Left ventricle myocardium inferior (tissue), 1 donor: ENCODE data around the gene TGM2. TPM values are rescaled to one million over a fixed set of nuclear protein-coding genes. Genes with fewer than 3 reads are reported as not detected.

Experiments used
- DNase-seq: peaks from one replicate; pipeline ENCODE4 v3.0.0-alpha.2; 2020
- H3K27ac ChIP-seq: fragments of 200-600 bp; replicated peaks from 2 replicates; pipeline ENCODE4 v1.8.0; 2021
- H3K27me3 ChIP-seq: fragments of 200-600 bp; 2 replicates; pipeline ENCODE4 v1.8.0; 2021; ENCODE audit warnings: low read depth
- H3K36me3 ChIP-seq: fragments of 200-600 bp; 2 replicates; pipeline ENCODE4 v1.8.0; 2021
- H3K4me1 ChIP-seq: fragments of 200-600 bp; 2 replicates; pipeline ENCODE4 v1.8.0; 2021
- H3K4me3 ChIP-seq: fragments of 200-600 bp; 2 replicates; pipeline ENCODE4 v1.8.0; 2021; ENCODE audit warnings: mild to moderate bottlenecking, moderate library complexity
- H3K9me3 ChIP-seq: fragments of 200-600 bp; replicated peaks from 2 replicates; pipeline ENCODE4 v1.8.0; 2021
- CTCF ChIP-seq: fragments of 200-600 bp; IDR thresholded peaks from 2 replicates; pipeline ENCODE4 v1.8.0; 2021; ENCODE audit warnings: antibody characterized with exemption, mild to moderate bottlenecking, borderline replicate concordance
- intact Hi-C: fragments of 100-400 bp; cut with micrococcal nuclease; formaldehyde crosslinking; loops from one replicate; pipeline ENCODE4 v1.11.0; 2022
- total RNA-seq: library from RNA; stranded (reverse); fragmentation: NEBNext Ultra II Directional; extraction: Animal tissue kit (Norgen Biotek cat#: 25700); gene quantifications from one replicate; pipeline ENCODE4 v1.2.1, GENCODE V29; 2021
- donor health status: DM: no; HTN: yes; CAD: no; lungs with severe emphysema.

The TGM2 gene
- total RNA-seq, 1 donor from 2014 or later = 846 TPM

- Histone ChIP-seq H3K4me1 (peaks cover 72% of the 10 kb centered on the region), H3K36me3 (peaks cover 86% of the 10 kb centered on the region), H3K9me3 (no peaks in the 10 kb centered on the region), H3K27me3 (no peaks in the 10 kb centered on the region), H3K4me3 (no peak overlapping the region), H3K27ac (peak overlapping the region; percentile 93)
- no peak for DNase-seq
- intact Hi-C loops = no loop called here
- TF ChIP-seq CTCF = no peak
Measured at GRCh38 chr20:38150335-38151170, 14.5 kb downstream of the TGM2 start.

GRCh38 chr20:38148328-38149102 lies 16.6 kb downstream of the TGM2 start:
- H3K36me3 ChIP-seq = peaks cover 78% of the 10 kb centered on the region
- H3K9me3 ChIP-seq = no peaks in the 10 kb centered on the region
- TF ChIP-seq CTCF = no peak
- DNase-seq = peak; percentile 7
- intact Hi-C loops = no loop called here
- peaks cover 72% of the 10 kb centered on the region for H3K4me1 ChIP-seq
- H3K4me3 ChIP-seq = no peak overlapping the region
- H3K27ac ChIP-seq = peak overlapping the region; percentile 43
- H3K27me3 ChIP-seq = no peaks in the 10 kb centered on the region

DNA sequence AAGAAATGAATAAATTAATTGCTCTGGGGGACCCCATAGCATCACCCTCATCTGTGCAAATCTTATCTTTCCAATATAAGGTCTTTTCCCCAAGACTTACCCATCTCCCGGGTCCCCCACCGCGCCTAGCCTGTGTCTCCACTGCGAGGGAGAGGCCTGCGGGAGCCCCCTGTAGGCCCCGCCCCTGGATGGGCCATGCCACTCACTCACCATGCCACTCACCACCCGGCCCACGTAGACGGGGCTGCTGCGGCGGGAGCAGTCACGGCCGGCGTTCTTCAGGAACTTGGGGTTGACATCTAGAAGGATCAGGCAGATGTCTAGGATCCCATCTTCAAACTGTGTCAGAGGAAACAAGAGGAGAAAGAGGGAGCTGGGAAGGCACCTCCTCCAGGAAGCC lies 17.3 kb downstream of the TGM2 start:
- H3K4me3 ChIP-seq = no peak overlapping the region
- intact Hi-C loops = no loop called here
- H3K9me3 ChIP-seq = no peaks in the 10 kb centered on the region
- peaks cover 80% of the 10 kb centered on the region for H3K36me3 ChIP-seq
- DNase-seq = no peak
- no peak for TF ChIP-seq CTCF
- no peaks in the 10 kb centered on the region for H3K27me3 ChIP-seq
- H3K27ac ChIP-seq = peak overlapping the region; percentile 43
- peaks cover 72% of the 10 kb centered on the region for H3K4me1 ChIP-seq

DNA sequence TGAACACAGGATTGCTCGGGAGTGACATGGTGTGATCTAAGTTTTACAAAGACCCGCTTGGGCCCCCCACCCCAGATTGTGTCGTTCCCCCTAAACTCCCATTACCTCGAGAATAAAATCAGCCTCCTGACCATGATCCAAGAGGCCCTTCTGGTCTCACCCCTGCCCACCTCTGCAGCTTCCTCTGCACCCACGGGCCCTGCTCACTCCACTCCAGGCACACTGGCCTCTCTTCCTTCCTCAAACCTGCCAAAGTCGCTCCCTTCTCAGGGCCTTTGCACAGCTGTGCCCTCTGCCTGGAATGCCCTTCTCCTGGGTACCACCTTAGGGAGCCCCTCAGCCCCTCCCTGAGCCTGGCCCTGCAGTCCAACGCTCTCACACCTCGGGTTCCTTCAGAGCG lies 17.9 kb downstream of the TGM2 start:
- H3K4me3 ChIP-seq = no peak overlapping the region
- no peak for TF ChIP-seq CTCF
- H3K36me3 ChIP-seq = peaks cover 85% of the 10 kb centered on the region
- H3K9me3 ChIP-seq = no peaks in the 10 kb centered on the region
- H3K27ac ChIP-seq = peak overlapping the region; percentile 43
- no peak for DNase-seq
- intact Hi-C loops = no loop called here
- H3K4me1 ChIP-seq = peaks cover 72% of the 10 kb centered on the region
- no peaks in the 10 kb centered on the region for H3K27me3 ChIP-seq

DNA sequence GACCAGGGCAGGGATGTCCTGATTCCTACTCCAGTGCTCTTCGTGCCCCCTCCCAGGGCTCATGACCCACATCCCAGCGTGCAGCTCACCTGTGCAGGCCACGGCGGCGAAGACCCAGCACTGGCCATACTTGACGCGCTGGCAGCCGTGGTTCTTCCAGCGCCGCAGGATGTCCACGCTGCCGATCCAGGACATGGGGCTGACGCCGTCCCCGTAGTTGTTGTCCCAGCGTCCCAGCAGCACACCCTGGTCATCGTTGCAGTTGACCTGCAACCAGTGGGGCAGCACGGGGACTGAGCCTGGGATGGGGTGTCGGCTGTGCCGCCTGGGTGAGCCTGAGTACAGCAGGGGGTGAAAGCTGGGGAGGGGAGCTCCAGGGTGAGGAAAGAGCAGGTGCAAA lies 18.4 kb downstream of the TGM2 start:
- Histone ChIP-seq H3K27ac (no peak overlapping the region), H3K9me3 (no peaks in the 10 kb centered on the region), H3K4me3 (no peak overlapping the region), H3K36me3 (peaks cover 89% of the 10 kb centered on the region), H3K27me3 (no peaks in the 10 kb centered on the region), H3K4me1 (peaks cover 69% of the 10 kb centered on the region)
- intact Hi-C loops = no loop called here
- no peak for DNase-seq
- no peak for TF ChIP-seq CTCF
